ENCODE results near the gene ESPNL.

GRCh38 chr2:238149841-238150572 lies 49.9 kb downstream of the ESPNL start:
- TF ChIP-seq EP300 (IDR thresholded peaks at IDR 0.05) (no peak), POLR2AphosphoS5 (IDR thresholded peaks at IDR 0.05) (no peak), POLR2A (IDR thresholded peaks at IDR 0.05; ENCODE audit: low read depth) (no peak)
- TF ChIP-seq, protein P1, sequence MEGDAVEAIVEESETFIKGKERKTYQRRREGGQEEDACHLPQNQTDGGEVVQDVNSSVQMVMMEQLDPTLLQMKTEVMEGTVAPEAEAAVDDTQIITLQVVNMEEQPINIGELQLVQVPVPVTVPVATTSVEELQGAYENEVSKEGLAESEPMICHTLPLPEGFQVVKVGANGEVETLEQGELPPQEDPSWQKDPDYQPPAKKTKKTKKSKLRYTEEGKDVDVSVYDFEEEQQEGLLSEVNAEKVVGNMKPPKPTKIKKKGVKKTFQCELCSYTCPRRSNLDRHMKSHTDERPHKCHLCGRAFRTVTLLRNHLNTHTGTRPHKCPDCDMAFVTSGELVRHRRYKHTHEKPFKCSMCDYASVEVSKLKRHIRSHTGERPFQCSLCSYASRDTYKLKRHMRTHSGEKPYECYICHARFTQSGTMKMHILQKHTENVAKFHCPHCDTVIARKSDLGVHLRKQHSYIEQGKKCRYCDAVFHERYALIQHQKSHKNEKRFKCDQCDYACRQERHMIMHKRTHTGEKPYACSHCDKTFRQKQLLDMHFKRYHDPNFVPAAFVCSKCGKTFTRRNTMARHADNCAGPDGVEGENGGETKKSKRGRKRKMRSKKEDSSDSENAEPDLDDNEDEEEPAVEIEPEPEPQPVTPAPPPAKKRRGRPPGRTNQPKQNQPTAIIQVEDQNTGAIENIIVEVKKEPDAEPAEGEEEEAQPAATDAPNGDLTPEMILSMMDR (IDR thresholded peaks at IDR 0.05): no peak

All from esophagus muscularis mucosa (tissue), 4 donors.